ENCODE data around the gene TRAF7.
"Not testable (repeated sequence)": the region's sequence is repeated elsewhere in the genome, so short reads cannot be mapped to it uniquely, and the experiment has no call there.

- TF ChIP-seq, protein P1, sequence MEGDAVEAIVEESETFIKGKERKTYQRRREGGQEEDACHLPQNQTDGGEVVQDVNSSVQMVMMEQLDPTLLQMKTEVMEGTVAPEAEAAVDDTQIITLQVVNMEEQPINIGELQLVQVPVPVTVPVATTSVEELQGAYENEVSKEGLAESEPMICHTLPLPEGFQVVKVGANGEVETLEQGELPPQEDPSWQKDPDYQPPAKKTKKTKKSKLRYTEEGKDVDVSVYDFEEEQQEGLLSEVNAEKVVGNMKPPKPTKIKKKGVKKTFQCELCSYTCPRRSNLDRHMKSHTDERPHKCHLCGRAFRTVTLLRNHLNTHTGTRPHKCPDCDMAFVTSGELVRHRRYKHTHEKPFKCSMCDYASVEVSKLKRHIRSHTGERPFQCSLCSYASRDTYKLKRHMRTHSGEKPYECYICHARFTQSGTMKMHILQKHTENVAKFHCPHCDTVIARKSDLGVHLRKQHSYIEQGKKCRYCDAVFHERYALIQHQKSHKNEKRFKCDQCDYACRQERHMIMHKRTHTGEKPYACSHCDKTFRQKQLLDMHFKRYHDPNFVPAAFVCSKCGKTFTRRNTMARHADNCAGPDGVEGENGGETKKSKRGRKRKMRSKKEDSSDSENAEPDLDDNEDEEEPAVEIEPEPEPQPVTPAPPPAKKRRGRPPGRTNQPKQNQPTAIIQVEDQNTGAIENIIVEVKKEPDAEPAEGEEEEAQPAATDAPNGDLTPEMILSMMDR (IDR thresholded peaks at IDR 0.05), result not testable (repeated sequence)
- not testable (repeated sequence) for TF ChIP-seq POLR2A (IDR thresholded peaks at IDR 0.05)
Measured at GRCh38 chr16:2111009-2111353, 44.6 kb upstream of the TRAF7 start.

Data from body of pancreas (tissue), 4 donors.